CD14-positive monocyte (primary cell): ENCODE results near the gene TMEM237. TPM values are rescaled to one million over a fixed set of nuclear protein-coding genes. Genes with fewer than 3 reads are reported as not detected.

Source experiments
- DNase-seq, 3 donors: peaks; one replicate each; pipeline ENCODE4 v3.0.0-alpha.2; 2011 to 2022
- H2AFZ ChIP-seq: 2 replicates; pipeline ENCODE4 v1.6.0; 2012; ENCODE audit warnings: mild to moderate bottlenecking, low read depth, low read length, inconsistent platforms; ENCODE audit not compliant: insufficient read depth, poor library complexity, severe bottlenecking
- H3K27ac ChIP-seq, 2 donors: 1 replicate in 1 of 2; 2 replicates in 1 of 2; pipeline ENCODE4 v1.5.1; 2012 to 2013; ENCODE audit warnings: low read length in 2 of 2, control low read depth in 1 of 2, inconsistent platforms in 1 of 2, low read depth in 1 of 2, mild to moderate bottlenecking in 1 of 2
- H3K27me3 ChIP-seq, 2 donors: one replicate each; pipeline versions ENCODE4 v1.6.0 to v1.6.1; 2011 to 2013; ENCODE audit warnings: low read length in 2 of 2; ENCODE audit not compliant: control insufficient read depth in 2 of 2, insufficient read depth in 2 of 2
- H3K36me3 ChIP-seq, 2 donors: replicated peaks in 1 of 2; 1 replicate in 1 of 2; 2 replicates in 1 of 2; pipeline versions ENCODE4 v1.5.1 to v1.6.1; 2012 to 2013; ENCODE audit warnings: low read length in 2 of 2, control low read depth in 1 of 2, inconsistent platforms in 1 of 2, mild to moderate bottlenecking in 1 of 2; ENCODE audit not compliant: insufficient read depth in 2 of 2, control insufficient read depth in 1 of 2
- H3K4me1 ChIP-seq, 2 donors: 1 replicate in 1 of 2; 2 replicates in 1 of 2; pipeline versions ENCODE4 v1.5.1 to v1.6.1; 2012 to 2013; ENCODE audit warnings: low read length in 2 of 2, control low read depth in 1 of 2, inconsistent platforms in 1 of 2, mild to moderate bottlenecking in 1 of 2, moderate library complexity in 1 of 2; ENCODE audit not compliant: insufficient read depth in 2 of 2, control insufficient read depth in 1 of 2
- H3K4me2 ChIP-seq: replicated peaks from 2 replicates; pipeline ENCODE3; 2012; ENCODE audit warnings: low read length, moderate library complexity, mild to moderate bottlenecking; ENCODE audit not compliant: poor library complexity, severe bottlenecking; ENCODE audit errors: extremely low read depth
- H3K4me3 ChIP-seq, 3 experiments: fragments of 200-600 bp in 1 of 3; sonication (generic) in 1 of 3; replicated peaks in 1 of 3; 1 replicate in 2 of 3; 2 replicates in 1 of 3; pipeline ENCODE4 v1.5.1; 2011 to 2013; ENCODE audit warnings: low read length in 3 of 3, mild to moderate bottlenecking in 3 of 3, control low read depth in 2 of 3, low read depth in 2 of 3, inconsistent platforms in 1 of 3, moderate library complexity in 1 of 3
- H3K79me2 ChIP-seq: 2 replicates; pipeline ENCODE4 v1.6.0; 2012; ENCODE audit warnings: mild to moderate bottlenecking, control low read depth, inconsistent platforms, low read length, moderate library complexity; ENCODE audit not compliant: insufficient read depth
- H3K9ac ChIP-seq: 2 replicates; pipeline ENCODE4 v1.6.0; 2017; ENCODE audit warnings: low read length, mild to moderate bottlenecking; ENCODE audit not compliant: insufficient read depth, poor library complexity, severe bottlenecking
- H3K9me3 ChIP-seq, 2 donors: replicated peaks in 1 of 2; 1 replicate in 1 of 2; 2 replicates in 1 of 2; pipeline versions ENCODE4 v1.5.1 to v1.6.1; 2012 to 2013; ENCODE audit warnings: low read length in 2 of 2, control low read depth in 1 of 2; ENCODE audit not compliant: control insufficient read depth in 1 of 2, insufficient read depth in 1 of 2
- H4K20me1 ChIP-seq: 2 replicates; pipeline ENCODE4 v1.6.0; 2012; ENCODE audit warnings: mild to moderate bottlenecking, low read length, control low read depth, moderate library complexity; ENCODE audit not compliant: insufficient read depth
- H3K27ac Mint-ChIP-seq, 7 donors: one replicate each; pipeline ENCODE4 v1.8.0; 2020; ENCODE audit warnings: mild to moderate bottlenecking in 7 of 7, mixed read lengths in 7 of 7, moderate library complexity in 6 of 7, inconsistent platforms in 2 of 7
- H3K27me3 Mint-ChIP-seq, 3 donors: one replicate each; pipeline ENCODE4 v1.8.0; 2021 to 2022; ENCODE audit warnings: low read depth in 3 of 3, mild to moderate bottlenecking in 3 of 3, mixed read lengths in 3 of 3, moderate library complexity in 3 of 3, inconsistent platforms in 1 of 3
- H3K36me3 Mint-ChIP-seq, 2 donors: one replicate each; pipeline ENCODE4 v1.8.0; 2020; ENCODE audit warnings: mixed read lengths in 2 of 2, inconsistent platforms in 1 of 2, mild to moderate bottlenecking in 1 of 2
- H3K4me1 Mint-ChIP-seq: one replicate; pipeline ENCODE4 v1.8.0; 2020; ENCODE audit warnings: mild to moderate bottlenecking, mixed read lengths
- H3K4me3 Mint-ChIP-seq, 2 donors: one replicate each; pipeline ENCODE4 v1.8.0; 2020; ENCODE audit warnings: mild to moderate bottlenecking in 2 of 2, mixed read lengths in 2 of 2, moderate library complexity in 1 of 2
- H3K9me3 Mint-ChIP-seq, 7 donors: one replicate each; pipeline ENCODE4 v1.8.0; 2020 to 2022; ENCODE audit warnings: mixed read lengths in 7 of 7, mild to moderate bottlenecking in 6 of 7, moderate library complexity in 6 of 7, inconsistent platforms in 2 of 7
- CTCF ChIP-seq: fragments of 200-600 bp; IDR thresholded peaks from one replicate; pipeline ENCODE4 v1.8.0; 2022; ENCODE audit warnings: antibody characterized with exemption, mild to moderate bottlenecking
- WGBS: methylation state at CpG from one replicate; pipeline ENCODE4 v1.1.5; 2013; ENCODE audit warnings: missing lambda C conversion rate; ENCODE audit not compliant: insufficient coverage; 5-methylcytosine and 5-hydroxymethylcytosine counted together
- intact Hi-C, 2 donors: fragments of 100-400 bp; cut with micrococcal nuclease; formaldehyde crosslinking; loops; one replicate each; pipeline versions ENCODE4 v1.15.0 to v1.15.1; 2023
- polyA plus RNA-seq, 3 donors: library from polyadenylated mRNA; depleted of rRNA in 1 of 3; unstranded in 2 of 3; stranded (reverse) in 1 of 3; fragments of 300-500 nt in 2 of 3; fragments of >200 nt in 1 of 3; fragmentation: Illumina TruSeq in 2 of 3; gene quantifications; 1 replicate in 2 of 3; 2 replicates in 1 of 3; pipeline ENCODE4 v1.2.3, GENCODE V29; 2012 to 2021

TMEM237 gene
- polyA plus RNA-seq, 3 donors, result 0.33 to 1.0 (median 0.53) TPM

DNA sequence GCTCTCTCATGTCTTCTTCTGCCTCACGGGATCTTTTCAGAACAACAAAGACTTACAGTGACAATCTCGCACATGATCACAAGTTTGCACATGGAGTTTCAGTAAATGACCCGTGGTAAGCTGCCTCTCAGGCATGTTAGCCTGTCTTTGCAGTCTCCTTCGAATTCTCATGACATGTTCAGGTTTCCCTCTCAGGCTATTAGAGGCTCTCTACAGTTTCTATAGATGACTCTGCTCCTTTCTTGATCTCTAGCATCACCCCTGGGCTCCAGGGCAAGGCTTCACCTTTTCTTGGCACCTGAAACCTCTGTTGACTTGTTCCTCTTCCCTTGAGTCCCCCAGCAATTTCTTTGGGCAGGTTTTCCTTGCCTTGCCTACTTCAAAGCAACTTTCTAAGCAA is 32.2 kb upstream of the TMEM237 start:
- Histone ChIP-seq H3K36me3 (no peaks in the 10 kb centered on the region), H3K27ac (no peak overlapping the region), H3K27me3 (no peaks in the 10 kb centered on the region), H3K4me1 (no peaks in the 10 kb centered on the region), H2AFZ (no peak overlapping the region), H4K20me1 (no peaks in the 10 kb centered on the region), H3K4me3 (no peak overlapping the region), H3K79me2 (no peaks in the 10 kb centered on the region), H3K4me2 (no peak overlapping the region), H3K9me3 (no peaks in the 10 kb centered on the region), H3K9ac (no peak overlapping the region)
- Mint-ChIP-seq H3K4me1 (peaks cover 6% of the 10 kb centered on the region), H3K36me3 (no peaks in the 10 kb centered on the region), H3K4me3 (no peak overlapping the region), H3K9me3 (peaks cover 0 to 4% (median 0%) of the 10 kb centered on the region in 7 donors), H3K27ac (no peak overlapping the region), H3K27me3 (peaks cover 0 to 3% (median 0%) of the 10 kb centered on the region in 3 donors)
- no peak for DNase-seq
- WGBS, result 86% methylated on average over 4 of the region's 4 CpGs
- intact Hi-C loops, result no loop called here
- no peak for TF ChIP-seq CTCF

GRCh38 chr2:201674794-201675193 is 31.5 kb upstream of the TMEM237 start:
- peaks cover 0 to 4% (median 0%) of the 10 kb centered on the region in 7 donors for H3K9me3 Mint-ChIP-seq
- peaks cover 6% of the 10 kb centered on the region for H3K4me1 Mint-ChIP-seq
- no peak overlapping the region for H3K4me3 Mint-ChIP-seq
- peaks cover 0 to 3% (median 0%) of the 10 kb centered on the region in 3 donors for H3K27me3 Mint-ChIP-seq
- H3K4me2 ChIP-seq, result no peak overlapping the region
- no peaks in the 10 kb centered on the region for H3K36me3 ChIP-seq
- H3K27ac ChIP-seq, result no peak overlapping the region
- DNase-seq, result no peak
- no peaks in the 10 kb centered on the region for H4K20me1 ChIP-seq
- no peaks in the 10 kb centered on the region for H3K79me2 ChIP-seq
- WGBS, result 90% methylated on average over 2 of the region's 3 CpGs
- H3K4me1 ChIP-seq, result no peaks in the 10 kb centered on the region
- H3K9ac ChIP-seq, result no peak overlapping the region
- H3K27ac Mint-ChIP-seq, result no peak overlapping the region
- no peak overlapping the region for H3K4me3 ChIP-seq
- H2AFZ ChIP-seq, result no peak overlapping the region
- H3K9me3 ChIP-seq, result no peaks in the 10 kb centered on the region
- intact Hi-C loops, result no loop called here
- no peaks in the 10 kb centered on the region for H3K36me3 Mint-ChIP-seq
- no peak for TF ChIP-seq CTCF
- no peaks in the 10 kb centered on the region for H3K27me3 ChIP-seq
